Ishikawa (cell line): Measurements from ENCODE around the gene GLT6D1.

Source experiments
- MAX ChIP-seq: IDR thresholded peaks from 2 replicates; pipeline ENCODE4 v1.6.1; 2012
- RAD21 ChIP-seq: IDR thresholded peaks from 2 replicates; pipeline ENCODE4 v1.6.1; 2012; ENCODE audit warnings: low read depth
- REST ChIP-seq: IDR thresholded peaks from 2 replicates; pipeline ENCODE4 v1.6.1; 2012; ENCODE audit warnings: low read depth, mild to moderate bottlenecking
- ZBTB7A ChIP-seq: IDR thresholded peaks from 2 replicates; pipeline ENCODE4 v1.6.1; 2012; ENCODE audit warnings: low read depth

GRCh38 chr9:135575995-135576631 lies 63.2 kb downstream of the GLT6D1 start:
- TF ChIP-seq RAD21, result no peak
- no peak for TF ChIP-seq MAX
- no peak for TF ChIP-seq ZBTB7A
- TF ChIP-seq REST, result no peak
